Cardiac muscle cell (in vitro differentiated cells and primary cell): ENCODE measurements around the gene ZNF462. TPM values are rescaled to one million over a fixed set of nuclear protein-coding genes. Genes with fewer than 3 reads are reported as not detected.

Experiments
- DNase-seq, 2 donors: peaks; one replicate each; pipeline versions ENCODE4 v3.0.0 to v3.0.0-alpha.2; 2010 to 2017; ENCODE audit warnings: low read depth in 1 of 2, low spot score in 1 of 2
- H3K27ac ChIP-seq: fragments of 200-600 bp; sonication (generic); 2 replicates; pipeline ENCODE4 v1.5.1; 2016
- H3K27me3 ChIP-seq: fragments of 200-600 bp; sonication (generic); 2 replicates; pipeline ENCODE4 v1.6.0; 2016; ENCODE audit warnings: control low read depth
- H3K36me3 ChIP-seq: fragments of 200-600 bp; sonication (generic); 2 replicates; pipeline ENCODE4 v1.5.1; 2016; ENCODE audit warnings: control low read depth
- H3K4me1 ChIP-seq: fragments of 200-600 bp; sonication (generic); 2 replicates; pipeline ENCODE4 v1.8.1; 2017; ENCODE audit warnings: low read depth, mild to moderate bottlenecking, mixed run types
- H3K4me3 ChIP-seq: fragments of 200-600 bp; sonication (generic); 2 replicates; pipeline ENCODE4 v1.5.1; 2016; ENCODE audit warnings: mild to moderate bottlenecking
- H3K9me3 ChIP-seq: fragments of 200-600 bp; sonication (generic); 2 replicates; pipeline ENCODE4 v1.5.1; 2017; ENCODE audit warnings: low read depth, mild to moderate bottlenecking, control low read depth
- CTCF ChIP-seq: IDR thresholded peaks from 2 replicates; pipeline ENCODE4 v1.5.1; 2012; ENCODE audit warnings: low read depth, mild to moderate bottlenecking, low read length
- polyA plus RNA-seq: library from polyadenylated mRNA; unstranded; fragments of >200 nt; fragmentation: Nextera tagmentation; extraction: Ambion mirVana; gene quantifications from 2 replicates; pipeline ENCODE4 v1.2.1, GENCODE V29; 2016
- total RNA-seq: library from RNA; depleted of rRNA; stranded (reverse); fragments of >200 nt; gene quantifications from 2 replicates; pipeline ENCODE4 v1.2.3, GENCODE V29; 2016

ZNF462 gene
- total and polyA plus RNA-seq, 2 experiments from 2014 or later = 12.7 to 36.8 TPM

GRCh38 chr9:107018861-107019545, 156.0 kb downstream of the ZNF462 start:
- Histone ChIP-seq H3K36me3 (no peaks in the 10 kb centered on the region), H3K4me1 (peaks cover 5% of the 10 kb centered on the region), H3K4me3 (no peak overlapping the region), H3K9me3 (no peaks in the 10 kb centered on the region), H3K27ac (no peak overlapping the region), H3K27me3 (no peaks in the 10 kb centered on the region)
- peak in 1 of 2 donors; percentile 70 for DNase-seq
- TF ChIP-seq CTCF = no peak

GRCh38 chr9:107020040-107020530, 157.1 kb downstream of the ZNF462 start:
- Histone ChIP-seq H3K36me3 (no peaks in the 10 kb centered on the region), H3K4me1 (peaks cover 5% of the 10 kb centered on the region), H3K27me3 (no peaks in the 10 kb centered on the region), H3K9me3 (no peaks in the 10 kb centered on the region), H3K4me3 (no peak overlapping the region), H3K27ac (no peak overlapping the region)
- TF ChIP-seq CTCF = no peak
- DNase-seq = peak; percentile 21 to 96

- TF ChIP-seq CTCF = no peak
- Histone ChIP-seq H3K4me3 (no peak overlapping the region), H3K4me1 (peaks cover 8% of the 10 kb centered on the region), H3K27ac (no peak overlapping the region), H3K36me3 (no peaks in the 10 kb centered on the region), H3K27me3 (no peaks in the 10 kb centered on the region), H3K9me3 (peaks cover 3% of the 10 kb centered on the region)
- DNase-seq = no peak
These were observed 161.2 kb downstream of the ZNF462 start for GRCh38 chr9:107024193-107024592.

GRCh38 chr9:107025260-107026035, 162.5 kb downstream of the ZNF462 start:
- Histone ChIP-seq H3K9me3 (peaks cover 3% of the 10 kb centered on the region), H3K27me3 (no peaks in the 10 kb centered on the region), H3K27ac (no peak overlapping the region), H3K36me3 (no peaks in the 10 kb centered on the region), H3K4me1 (peaks cover 5% of the 10 kb centered on the region), H3K4me3 (no peak overlapping the region)
- TF ChIP-seq CTCF = no peak
- no peak for DNase-seq

- H3K27me3 ChIP-seq = no peaks in the 10 kb centered on the region
- peaks cover 5% of the 10 kb centered on the region for H3K4me1 ChIP-seq
- peaks cover 3% of the 10 kb centered on the region for H3K9me3 ChIP-seq
- no peak overlapping the region for H3K4me3 ChIP-seq
- no peak for TF ChIP-seq CTCF
- H3K27ac ChIP-seq = no peak overlapping the region
- H3K36me3 ChIP-seq = no peaks in the 10 kb centered on the region
- no peak for DNase-seq
These were observed 166.2 kb downstream of the ZNF462 start for GRCh38 chr9:107029146-107029545.
